GM19023 (cell line): ENCODE data around the gene PSTPIP2.
A peak's percentile ranks its signal among the peaks of the same experiment; 100 is the strongest.

Experiments used
- ATAC-seq: cut with Tn5 transposase; IDR thresholded peaks from one replicate; pipeline ENCODE4 v1.9.1; 2021; ENCODE audit warnings: mild to moderate bottlenecking, moderate library complexity; ENCODE audit not compliant: unreplicated experiment

PSTPIP2 gene

DNA sequence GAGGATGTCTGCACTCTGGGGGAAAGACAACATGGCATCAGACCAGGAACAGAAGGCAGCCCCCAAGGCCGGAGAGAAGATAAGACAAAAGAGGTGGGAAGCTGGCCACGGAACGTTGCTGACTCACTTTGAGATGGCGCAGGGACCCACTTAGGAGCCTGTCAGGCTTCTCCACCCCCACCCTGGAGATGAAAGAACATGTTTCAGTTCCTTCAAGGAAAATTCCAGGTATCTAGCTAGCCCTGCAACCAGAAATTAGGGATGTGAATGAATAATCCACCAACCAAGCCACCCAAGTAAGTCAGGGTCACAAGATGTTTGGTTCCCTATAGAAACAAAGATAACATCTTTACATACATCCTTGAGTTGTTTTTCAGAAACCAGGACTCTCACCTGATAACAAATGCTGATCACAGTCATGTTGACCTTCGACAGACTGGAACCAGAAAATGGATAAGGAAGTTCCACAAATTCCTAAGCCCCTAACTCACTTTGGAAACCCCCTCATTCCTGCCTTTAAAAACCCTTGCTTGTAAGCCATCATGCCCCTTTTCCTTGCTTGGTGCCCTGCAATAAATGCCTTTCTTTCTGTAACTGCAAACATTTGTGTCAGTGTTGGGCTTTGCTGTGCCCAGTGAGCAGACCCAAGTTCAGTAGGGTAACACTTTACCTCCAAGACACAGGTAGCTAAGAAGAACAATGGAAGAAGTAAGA lies 31.9 kb downstream of the PSTPIP2 start:
- no peak for ATAC-seq

DNA sequence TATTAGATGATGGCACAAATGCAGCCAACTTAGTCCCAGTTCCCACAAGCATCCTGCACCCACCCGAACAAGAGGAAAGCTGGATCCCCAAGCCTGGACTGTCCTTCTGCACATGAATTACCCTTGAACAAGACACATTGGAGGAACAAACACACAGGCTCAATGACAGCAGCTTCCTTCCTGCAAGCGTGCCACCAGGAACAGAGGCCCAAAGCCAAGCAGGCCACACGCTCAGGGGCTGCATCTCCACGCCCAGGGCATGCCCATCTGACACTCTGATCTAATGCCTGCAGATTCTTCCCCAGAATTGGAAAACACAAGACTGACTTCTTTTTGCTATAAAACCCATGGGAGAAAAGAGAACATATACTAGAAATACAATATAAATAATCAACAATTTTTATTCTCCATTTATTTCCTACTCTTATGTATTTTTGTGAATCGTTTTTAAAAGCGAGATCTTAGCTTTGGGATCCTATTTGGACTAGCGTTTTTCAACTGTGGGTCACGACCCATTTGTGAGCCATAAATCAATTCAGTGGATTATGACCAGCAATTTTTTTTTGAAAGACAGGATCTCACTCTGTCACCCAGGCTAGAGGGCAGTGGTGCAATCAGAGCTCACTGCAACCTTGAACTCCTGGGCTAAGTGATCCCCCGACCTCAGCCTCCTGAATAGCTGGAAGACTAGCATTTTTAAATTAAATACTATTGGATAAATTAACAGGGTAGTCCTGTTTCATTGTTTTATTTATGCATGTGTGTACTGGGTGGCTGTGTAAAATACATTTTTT lies 34.4 kb downstream of the PSTPIP2 start:
- ATAC-seq: no peak

DNA sequence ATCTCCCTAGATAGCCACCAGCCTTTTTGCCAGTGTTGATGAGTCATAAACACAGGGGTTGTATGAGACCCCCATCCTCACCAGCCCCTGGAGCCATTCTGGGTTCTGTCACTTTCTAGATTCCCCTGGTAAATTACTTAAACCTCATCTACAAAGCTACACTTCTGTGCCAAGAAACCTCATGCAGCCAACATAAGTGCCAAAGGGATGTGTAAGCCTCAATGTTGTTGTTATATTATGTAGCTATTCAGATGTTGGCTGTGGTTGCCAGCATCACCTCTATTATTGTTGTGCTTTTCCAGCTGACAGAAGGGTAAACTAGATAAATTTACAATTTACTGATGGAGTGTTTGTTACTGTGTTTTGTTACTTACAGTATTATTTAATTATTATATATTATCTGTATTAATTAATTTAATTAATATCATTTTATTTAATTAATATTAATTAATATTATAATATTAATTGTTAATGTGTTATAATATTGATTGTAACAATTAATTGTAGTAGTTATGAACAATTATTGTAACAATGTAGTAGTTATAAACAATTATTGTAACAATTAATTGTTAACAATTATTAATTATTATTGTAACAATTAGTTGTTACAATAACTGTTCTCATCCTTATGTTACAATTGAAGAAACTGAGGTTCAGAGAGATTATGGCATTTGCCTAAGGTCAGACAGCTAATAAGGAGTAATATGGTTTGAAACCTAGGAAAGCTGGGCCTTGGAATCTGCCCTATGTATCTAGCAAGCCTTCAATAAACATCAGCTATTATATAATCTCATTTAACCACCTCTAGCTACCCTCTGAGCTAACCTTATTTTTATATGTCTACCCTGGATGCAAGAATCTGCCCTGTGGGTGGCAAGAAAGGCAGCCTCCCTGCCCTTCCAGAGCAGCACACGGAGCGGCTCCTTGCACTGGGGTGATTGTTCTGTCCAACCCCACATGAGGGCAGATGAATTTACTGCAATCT lies 36.1 kb downstream of the PSTPIP2 start:
- no peak for ATAC-seq

DNA sequence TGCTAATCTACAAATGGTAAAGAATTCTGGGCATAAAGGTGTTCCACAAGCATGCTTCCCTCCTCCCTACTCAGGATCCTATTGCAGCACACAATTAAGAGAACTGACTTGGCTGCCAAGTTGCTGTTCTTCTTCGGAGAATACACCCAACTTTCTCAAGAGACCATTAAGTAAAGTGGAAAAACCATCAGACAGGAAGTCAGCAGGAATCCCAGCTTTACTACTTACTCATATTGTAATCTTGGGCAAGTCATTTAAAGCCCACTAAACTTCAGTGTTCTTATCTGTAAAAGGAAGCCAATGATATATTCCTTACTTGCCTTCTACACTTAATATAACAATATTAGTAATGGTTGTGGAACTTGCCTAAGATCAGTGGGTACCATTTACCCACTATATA lies 37.8 kb downstream of the PSTPIP2 start:
- ATAC-seq: no peak

DNA sequence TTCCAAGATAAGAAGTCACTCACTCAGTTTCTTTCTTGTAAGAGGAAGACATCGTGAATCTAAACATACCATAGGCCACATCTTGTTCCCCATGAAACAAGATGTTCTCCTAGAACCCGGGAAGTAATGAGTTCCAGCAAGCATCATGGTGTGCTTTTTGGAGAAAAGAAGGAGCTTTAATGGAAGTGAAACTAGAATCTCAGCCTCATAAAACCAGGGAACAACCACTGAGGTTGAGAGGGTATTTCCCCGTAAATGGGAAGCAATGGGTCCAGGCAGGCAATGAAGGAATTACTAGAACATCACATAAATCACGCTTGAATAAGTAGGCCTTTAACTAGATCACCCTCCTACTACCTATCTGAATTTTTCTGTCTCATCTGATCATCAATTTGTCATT lies 40.3 kb downstream of the PSTPIP2 start:
- ATAC-seq: no peak

DNA sequence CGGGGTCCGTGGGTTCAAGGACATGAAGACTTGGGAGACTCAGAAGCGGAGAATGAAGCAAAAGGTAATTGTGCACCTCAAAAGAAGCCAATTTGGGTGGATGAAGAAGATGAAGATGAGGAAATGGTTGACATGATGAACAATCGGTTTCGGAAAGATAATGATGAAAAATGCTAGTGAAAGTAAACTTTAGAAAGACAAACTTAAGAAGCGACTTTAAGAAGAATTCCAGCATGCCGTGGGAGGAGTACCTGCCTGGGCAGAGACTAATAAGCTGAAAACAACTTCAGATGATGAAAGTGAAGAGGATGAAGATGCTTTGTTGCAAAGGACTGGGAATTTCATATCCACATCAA lies 43.5 kb downstream of the PSTPIP2 start:
- no peak for ATAC-seq

DNA sequence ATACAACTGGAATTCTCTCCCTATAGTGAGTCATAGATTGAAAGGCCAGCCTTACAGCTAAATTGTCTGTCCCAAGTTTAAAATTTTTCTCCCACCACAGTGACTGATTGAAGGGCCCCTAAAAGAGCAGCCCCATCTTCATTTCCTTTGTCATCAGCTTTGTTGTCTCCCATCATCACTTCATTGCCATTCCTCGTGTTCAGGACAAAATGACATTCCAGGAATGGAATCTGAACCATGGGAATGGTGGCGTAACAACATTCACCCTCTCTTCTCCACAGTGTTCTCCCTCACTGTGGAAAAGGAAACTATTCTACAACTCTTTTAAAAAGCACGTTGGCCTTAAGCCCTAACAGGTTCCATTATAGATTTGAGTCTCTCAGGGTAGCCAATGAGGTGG lies 52.1 kb downstream of the PSTPIP2 start:
- ATAC-seq: no peak

DNA sequence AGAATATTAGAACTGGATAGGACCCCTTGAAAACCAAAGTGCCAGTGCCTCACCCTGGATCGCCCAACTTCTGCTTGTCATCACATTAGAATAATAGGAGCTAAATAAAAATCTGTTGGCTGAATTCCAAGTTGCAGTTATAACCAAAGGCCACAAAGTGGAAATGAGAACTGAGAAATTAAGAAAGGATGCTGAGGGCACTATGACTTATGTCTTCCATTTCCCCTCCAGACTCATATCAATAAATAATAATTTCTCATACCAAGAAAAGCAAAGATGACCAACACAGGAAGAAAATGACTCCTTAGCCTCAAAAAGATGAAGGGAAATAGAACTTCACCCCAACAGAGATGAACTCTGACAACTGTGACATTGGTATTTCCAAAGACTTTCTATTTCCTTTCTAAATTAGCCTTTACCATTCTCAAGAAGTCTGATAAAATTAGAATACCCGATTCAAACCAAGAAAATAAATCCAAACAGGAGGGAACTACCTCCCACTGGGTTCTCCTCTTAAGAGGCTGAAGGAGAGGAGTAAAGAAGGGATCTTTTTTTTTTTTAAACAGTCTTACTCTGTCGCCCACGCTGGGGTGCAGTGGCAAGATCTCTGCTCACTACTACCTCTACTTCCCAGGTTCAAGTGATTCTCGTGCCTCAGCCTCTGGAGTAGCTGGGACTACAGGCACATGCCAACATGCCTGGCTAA lies 58.4 kb downstream of the PSTPIP2 start:
- ATAC-seq: peak; percentile 57

DNA sequence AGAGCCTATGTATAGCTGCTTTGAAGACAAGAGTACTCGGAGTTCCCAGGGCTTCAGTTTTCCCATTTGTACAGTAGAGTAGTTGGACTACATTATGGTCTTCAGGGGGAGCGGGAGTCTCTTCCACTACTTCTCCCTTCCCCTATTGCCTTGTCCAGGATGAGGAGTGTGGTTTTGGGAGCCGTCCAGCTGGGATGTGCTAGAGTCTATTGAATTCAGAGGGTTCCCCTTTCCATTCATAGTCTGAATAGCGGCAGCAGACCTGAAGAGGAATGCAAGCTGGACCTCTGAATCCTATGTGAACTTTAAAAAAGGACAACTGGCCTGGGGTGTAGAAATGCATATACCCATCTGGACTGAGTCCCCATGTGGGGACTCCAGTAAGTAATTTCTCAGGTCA lies 61.4 kb downstream of the PSTPIP2 start:
- no peak for ATAC-seq

DNA sequence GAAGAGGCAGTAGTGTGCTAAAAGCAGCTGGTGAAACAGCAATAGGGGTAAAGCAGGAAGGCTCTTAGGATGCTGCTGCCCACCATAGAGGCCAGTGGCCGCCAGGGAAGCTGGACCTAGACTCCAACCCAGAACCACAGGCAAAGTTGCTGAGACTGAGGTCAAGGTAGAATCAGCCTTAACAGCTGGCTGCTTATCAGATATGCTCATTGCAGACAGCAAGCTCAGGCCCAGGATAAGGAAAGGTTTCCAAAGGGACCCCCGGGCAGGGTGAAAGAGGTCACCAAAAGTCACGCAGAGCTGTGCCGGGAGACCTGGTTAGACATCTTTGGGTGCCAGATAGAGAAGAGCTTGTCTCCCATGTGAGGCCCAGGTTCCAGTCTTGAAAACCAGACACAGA lies 62.0 kb downstream of the PSTPIP2 start:
- ATAC-seq: no peak

DNA sequence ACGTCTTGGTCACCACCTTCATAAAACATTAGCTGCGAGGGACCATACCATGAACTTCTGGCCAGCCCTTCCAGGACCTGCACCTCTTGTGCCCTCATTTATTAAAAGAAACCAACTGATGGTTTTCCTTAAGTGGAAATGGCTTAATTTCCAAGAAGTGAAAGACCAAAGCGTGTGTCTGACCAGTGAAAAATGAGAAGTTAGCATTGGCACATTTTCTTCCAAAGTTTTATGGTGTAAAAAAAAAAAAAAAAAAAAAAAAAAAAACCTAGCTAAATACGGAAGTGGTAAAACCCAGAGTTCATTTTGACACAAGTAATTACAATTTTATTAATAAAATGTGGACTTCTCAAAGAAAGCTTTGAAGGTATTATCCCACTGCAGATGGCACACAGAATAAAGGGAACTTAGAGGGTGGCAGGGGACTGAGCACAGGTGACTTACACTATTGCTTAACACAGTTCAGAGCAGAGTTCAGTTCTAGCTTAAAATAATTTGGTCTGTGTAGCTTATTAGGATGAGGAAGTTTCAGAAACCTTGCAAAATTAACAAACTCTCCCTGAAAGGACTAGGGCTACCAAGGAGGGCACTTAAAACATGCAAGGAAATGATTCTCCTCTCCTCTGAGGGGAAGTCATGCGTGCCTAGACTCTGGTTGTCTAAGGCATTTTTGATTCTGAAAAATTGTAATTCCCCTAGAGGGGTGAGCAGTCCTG lies 62.8 kb downstream of the PSTPIP2 start:
- no peak for ATAC-seq

DNA sequence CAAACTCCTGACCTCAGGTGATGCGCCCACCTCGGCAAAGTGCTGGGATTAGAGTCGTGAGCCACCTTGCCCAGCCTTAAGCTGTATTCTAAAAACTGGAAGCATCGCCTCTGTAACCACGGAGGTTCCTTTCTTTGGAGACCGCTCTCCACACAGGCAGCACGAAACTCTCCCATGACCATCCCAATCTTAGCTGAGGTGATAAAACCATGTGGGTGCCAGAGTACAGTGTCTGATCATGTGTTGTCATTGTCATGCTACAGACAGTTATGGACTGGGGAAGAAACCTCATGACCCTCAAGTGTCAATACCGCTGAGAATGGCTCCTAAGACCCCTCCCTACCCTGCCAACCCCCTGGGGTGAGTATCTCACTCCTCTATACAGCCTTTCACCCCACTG lies 63.5 kb downstream of the PSTPIP2 start:
- ATAC-seq: no peak

DNA sequence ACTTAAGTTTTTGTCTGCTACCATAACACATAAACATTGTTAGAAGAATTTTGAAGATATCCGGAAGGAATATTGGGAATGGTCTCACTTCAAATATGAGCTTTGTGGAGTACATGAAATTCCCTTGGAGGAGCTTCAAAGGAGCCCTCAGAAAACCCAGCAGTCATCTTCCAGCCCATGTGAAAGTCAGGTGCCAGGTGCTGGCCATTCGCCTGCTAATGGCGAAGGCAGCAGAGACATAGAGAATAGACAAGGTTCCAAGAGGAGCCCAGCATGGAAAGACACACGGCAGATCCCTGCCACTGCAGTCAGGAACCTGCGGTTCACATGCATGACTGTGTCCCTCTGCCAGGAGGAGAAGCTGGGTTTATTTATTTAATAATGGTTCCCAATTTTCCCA lies 64.9 kb downstream of the PSTPIP2 start:
- ATAC-seq: no peak

DNA sequence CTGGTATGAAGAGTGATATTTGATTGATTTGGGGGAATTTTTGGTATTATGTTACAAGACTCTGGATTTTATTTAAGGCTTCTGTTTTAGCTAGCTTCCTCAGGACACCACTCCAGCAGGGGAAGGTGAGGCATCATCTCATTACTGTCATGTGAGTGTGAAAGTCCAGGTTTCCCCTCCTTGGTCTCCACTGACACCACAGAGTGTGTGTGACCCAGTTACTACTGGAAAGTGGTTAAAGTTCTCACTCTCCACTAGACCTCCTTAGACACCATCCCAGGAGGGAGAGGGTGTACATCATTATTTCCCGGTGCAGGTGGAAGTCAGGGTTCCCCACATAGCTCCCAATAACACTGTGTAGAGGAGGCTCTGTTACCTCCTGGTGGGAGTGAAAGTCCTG lies 69.1 kb downstream of the PSTPIP2 start:
- no peak for ATAC-seq

DNA sequence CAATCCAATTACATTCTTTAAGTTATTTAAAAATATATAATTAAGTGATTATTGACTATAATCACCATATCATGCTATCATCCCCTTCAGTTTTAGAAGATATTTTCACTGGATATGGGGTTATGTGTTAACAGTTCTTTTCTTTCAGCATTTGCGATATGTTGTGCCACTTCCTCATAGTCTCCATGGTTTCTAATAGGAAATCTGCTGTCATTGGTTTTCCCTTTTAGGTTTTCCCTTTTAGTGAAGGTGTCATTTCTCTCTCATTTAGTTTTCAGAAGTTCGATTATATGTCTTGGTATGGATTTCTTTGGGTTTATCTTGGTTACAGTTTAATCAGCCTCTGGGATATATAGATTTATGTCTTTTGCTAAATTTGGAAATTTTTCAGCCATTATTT lies 70.2 kb downstream of the PSTPIP2 start:
- ATAC-seq: no peak

DNA sequence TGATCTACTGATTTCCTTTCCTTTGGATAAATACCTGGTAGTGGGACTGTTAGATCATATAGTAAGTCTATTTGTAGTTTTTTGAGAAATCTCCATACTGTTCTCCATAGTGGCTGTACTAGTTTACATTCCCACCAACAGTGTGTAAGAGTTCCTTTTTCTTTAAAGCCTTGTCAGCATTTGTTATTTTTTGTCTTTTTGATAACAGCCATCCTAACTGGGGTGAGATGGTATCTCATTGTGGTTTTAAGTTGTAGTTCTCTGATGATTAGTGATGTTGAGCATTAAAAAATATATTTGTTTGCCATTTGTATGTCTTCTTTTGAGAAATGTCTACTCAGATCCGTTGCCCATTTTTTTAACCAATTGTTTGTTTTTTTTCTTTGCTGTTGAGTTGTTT lies 71.0 kb downstream of the PSTPIP2 start:
- no peak for ATAC-seq

DNA sequence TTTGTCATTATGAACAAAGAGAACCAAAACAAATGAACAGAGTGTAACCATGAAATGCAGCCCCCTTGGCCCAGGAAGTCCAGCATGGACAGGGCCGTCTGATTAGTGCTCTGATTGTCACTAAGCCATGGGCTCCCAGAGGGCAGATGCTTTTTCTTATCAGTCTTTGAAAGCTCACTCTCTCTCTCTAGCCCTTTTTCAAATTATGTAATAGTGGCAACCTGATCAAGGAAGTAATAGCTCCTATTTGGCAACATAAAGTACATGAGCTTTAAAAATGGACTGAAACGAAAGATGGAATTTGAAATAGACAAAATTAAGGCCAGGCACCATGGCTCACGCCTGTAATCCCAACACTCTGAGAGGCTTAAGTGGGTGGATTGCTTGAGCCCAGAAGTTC lies 72.5 kb downstream of the PSTPIP2 start:
- ATAC-seq: no peak

DNA sequence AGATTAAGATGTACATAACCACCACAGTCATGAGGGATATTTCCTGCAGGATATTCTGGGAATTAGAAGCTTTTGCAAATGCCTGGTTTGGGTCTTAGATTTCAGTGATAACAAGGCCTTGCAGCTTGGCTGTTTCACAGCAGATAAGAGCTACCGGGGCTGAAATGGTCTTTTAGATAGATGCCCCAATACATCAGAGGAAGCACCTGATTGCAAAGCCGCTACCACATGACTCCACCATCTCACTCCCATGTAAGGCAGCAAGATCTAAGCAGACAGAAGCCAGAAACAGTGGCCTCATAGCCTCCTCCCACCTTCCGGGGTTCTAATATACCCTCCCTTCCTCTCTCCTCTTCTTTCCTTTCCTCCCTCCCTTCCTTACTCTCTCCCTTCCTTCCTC lies 73.8 kb downstream of the PSTPIP2 start:
- ATAC-seq: no peak

DNA sequence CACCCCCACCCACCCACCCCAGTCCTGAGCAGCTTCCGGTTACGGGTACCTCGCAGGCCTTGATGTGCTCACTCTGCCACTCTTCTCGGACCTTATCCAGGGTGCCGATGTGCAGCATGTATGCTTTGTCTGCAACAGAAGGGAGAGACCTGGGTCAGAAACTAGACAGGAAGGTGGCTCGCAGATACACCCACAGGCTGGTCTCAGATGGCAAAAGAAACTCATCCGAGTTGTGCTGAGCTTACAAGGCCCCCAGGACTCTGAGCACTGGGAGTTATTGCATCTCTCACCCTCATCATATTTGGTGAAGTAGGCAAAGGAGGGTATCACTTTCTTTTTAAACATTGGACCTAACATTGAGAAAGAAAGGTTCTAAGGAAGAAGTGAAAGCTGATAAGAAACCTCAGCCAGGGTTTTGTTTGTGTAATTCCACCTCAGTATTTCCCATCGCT lies 74.3 kb downstream of the PSTPIP2 start:
- ATAC-seq: no peak

DNA sequence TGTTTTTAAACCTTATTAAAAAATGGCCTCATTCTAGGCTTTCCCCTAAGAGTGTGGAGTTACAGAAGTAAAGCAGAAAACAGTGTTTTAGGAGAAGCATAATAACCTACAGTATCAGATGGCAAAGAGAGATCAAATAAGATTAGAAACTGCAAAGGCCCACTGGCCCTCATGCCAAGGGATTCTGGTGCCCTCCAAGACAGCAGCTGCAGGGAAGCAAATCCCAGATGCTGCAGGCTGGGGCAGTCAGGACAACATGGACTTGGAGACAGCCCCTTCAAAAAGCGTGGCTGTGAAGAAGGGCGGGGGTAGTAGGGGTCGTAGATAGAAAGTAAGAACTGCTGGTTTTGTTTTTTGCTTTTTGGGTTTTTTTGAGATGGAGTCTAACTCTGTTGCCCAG lies 76.6 kb downstream of the PSTPIP2 start:
- no peak for ATAC-seq
